Measurements from ENCODE around the gene ACRBP.

- TF ChIP-seq MYC (IDR thresholded peaks at IDR 0.05; ENCODE audit: low read depth, low read length) (no peak), CTCF (IDR thresholded peaks at IDR 0.05; ENCODE audit: extremely low read depth in 1 of 2, insufficient read depth in 1 of 2, low read depth in 1 of 2, low read length in 2 of 2) (no peak), POLR2A (IDR thresholded peaks at IDR 0.05; ENCODE audit: low read depth, low read length) (no peak), POLR2AphosphoS5 (IDR thresholded peaks at IDR 0.05; ENCODE audit: insufficient read depth, low read depth, low read length) (no peak), JUN (IDR thresholded peaks at IDR 0.05; ENCODE audit: borderline replicate concordance, insufficient read depth, insufficient read length, low read depth) (no peak), EZH2 (IDR thresholded peaks at IDR 0.05; ENCODE audit: borderline replicate concordance, low read depth, low read length, severe bottlenecking) (no peak), MAX (IDR thresholded peaks at IDR 0.05; ENCODE audit: insufficient read depth, insufficient read length) (no peak), GATA2 (IDR thresholded peaks at IDR 0.05; ENCODE audit: insufficient read depth, insufficient read length, low read depth, low read length) (no peak), FOS (IDR thresholded peaks at IDR 0.05; ENCODE audit: borderline replicate concordance, insufficient read depth, low read length) (no peak)
Measured at GRCh38 chr12:6615802-6616201, 31.4 kb downstream of the ACRBP start.
